ENCODE measurements around the gene JMY. TPM values are rescaled to one million over a fixed set of nuclear protein-coding genes. Genes with fewer than 3 reads are reported as not detected.

JMY gene
- total RNA-seq, 1 experiment from 2014 or later: 15.2 TPM

GRCh38 chr5:79301046-79301712 is 65.2 kb downstream of the JMY start:
- Mint-ChIP-seq H3K36me3 (ENCODE audit: insufficient read depth in 1 of 3, low read depth in 3 of 3) (peaks cover 4 to 19% (median 19%) of the 10 kb centered on the region in 3 experiments), H3K4me3 (no peak overlapping the region), H3K27me3 (ENCODE audit: low read depth) (no peaks in the 10 kb centered on the region), H3K4me1 (no peaks in the 10 kb centered on the region), H3K9me3 (no peaks in the 10 kb centered on the region), H3K27ac (peak overlapping the region in 1 of 3 experiments; percentile 30; a peak in 1 of 7 replicates)
- Histone ChIP-seq H3K79me2 (ENCODE audit: insufficient read depth, low read length) (no peaks in the 10 kb centered on the region), H2AFZ (ENCODE audit: low read length) (no peak overlapping the region), H3K56ac (ENCODE audit: insufficient read length, low read depth, low read length) (no peak overlapping the region), H4K91ac (ENCODE audit: insufficient read length, low read depth, low read length) (no peak overlapping the region), H3K79me1 (ENCODE audit: insufficient read depth, low read depth, low read length, poor library complexity, severe bottlenecking) (no peaks in the 10 kb centered on the region), H3K4ac (ENCODE audit: low read depth, low read length) (no peak overlapping the region), H3K23ac (ENCODE audit: insufficient read length, low read depth, low read length) (no peak overlapping the region), H4K5ac (ENCODE audit: insufficient read length, low read depth, low read length) (no peak overlapping the region), H3K9me3 (ENCODE audit: control insufficient read depth, low read depth, low read length) (no peaks in the 10 kb centered on the region), H3K27ac (ENCODE audit: insufficient read length, low read depth, low read length) (no peak overlapping the region), H2BK12ac (ENCODE audit: insufficient read length, low read depth, low read length) (no peak overlapping the region), H2BK120ac (ENCODE audit: low read depth, low read length, poor library complexity, severe bottlenecking) (no peak overlapping the region), H2AK5ac (ENCODE audit: insufficient read length, low read length) (no peak overlapping the region), H3K14ac (ENCODE audit: insufficient read depth, low read length) (no peak overlapping the region), H4K8ac (replicated peaks; ENCODE audit: insufficient read length, low read depth, low read length) (no peak overlapping the region), H3K4me2 (ENCODE audit: insufficient read depth, insufficient read length, low read length) (no peak overlapping the region), H2BK20ac (ENCODE audit: low read depth, low read length, poor library complexity, severe bottlenecking) (no peak overlapping the region), H4K20me1 (ENCODE audit: control insufficient read depth, insufficient read depth, insufficient read length) (no peaks in the 10 kb centered on the region), H3K18ac (ENCODE audit: insufficient read length, low read depth, low read length) (no peak overlapping the region), H2BK15ac (ENCODE audit: low read depth, low read length) (no peak overlapping the region), H3K4me1 (ENCODE audit: insufficient read depth, low read length) (no peaks in the 10 kb centered on the region), H3K9ac (ENCODE audit: extremely low read depth, insufficient read length, low read length) (no peak overlapping the region), H2BK5ac (ENCODE audit: insufficient read length, low read length) (no peak overlapping the region), H3K23me2 (ENCODE audit: insufficient read length, low read depth, low read length, poor library complexity, severe bottlenecking) (no peaks in the 10 kb centered on the region), H3T11ph (ENCODE audit: low read length) (no peak overlapping the region), H3K27me3 (ENCODE audit: insufficient read depth, low read length) (no peaks in the 10 kb centered on the region)
- no peak for TF ChIP-seq CTCF (conservative IDR thresholded peaks at IDR 0.05)
- DNase-seq: no peak
- no CpG with 5 or more reads among the region's 4 CpGs for WGBS (ENCODE audit: extremely low coverage, insufficient read length, low lambda C conversion rate)
